ENCODE measurements around the gene POMT2. TPM values are rescaled to one million over a fixed set of nuclear protein-coding genes. Genes with fewer than 3 reads are reported as not detected.

The POMT2 gene
- total and polyA plus RNA-seq, 2 donors (not counting 3 experiments of a cell fraction or from before 2014, with no cell fraction given): 19.5 to 48.2 TPM

DNA sequence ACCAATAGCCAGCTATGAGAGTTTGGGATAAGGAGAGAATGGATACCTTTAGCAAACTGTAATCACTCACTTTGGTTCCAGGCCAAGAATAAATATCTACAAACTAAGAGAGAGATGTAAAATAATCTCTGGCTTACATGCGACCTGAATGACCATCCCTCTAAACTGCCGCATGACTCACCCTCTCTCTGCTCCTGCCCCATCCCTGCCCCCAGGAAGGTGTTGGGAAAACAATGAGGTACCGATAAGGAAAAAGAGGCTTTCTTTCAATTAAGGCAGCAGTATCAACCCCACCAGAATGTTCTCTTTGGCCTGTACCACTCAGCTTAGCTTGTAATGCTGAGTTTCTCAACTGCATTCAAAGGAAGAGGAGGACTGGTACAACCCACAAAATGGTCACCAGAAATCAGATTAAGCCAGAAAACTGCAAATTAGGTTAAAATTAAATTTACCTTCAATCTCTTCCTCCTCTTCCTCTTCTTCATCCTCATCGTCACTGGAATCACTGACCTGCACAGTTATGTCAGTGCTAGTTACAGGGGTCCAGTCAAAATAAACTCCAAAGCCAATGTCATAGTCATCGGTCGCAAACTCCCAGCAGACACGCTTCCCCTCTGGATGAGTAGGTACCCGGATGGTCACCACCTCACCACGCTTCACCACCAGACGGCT lies 22.2 kb upstream of the POMT2 start:
- dilution Hi-C loops (cut with MboI; ENCODE audit: extremely low pct_ligation_motif_present, low sequenced_read_pairs) (no loop called here), intact Hi-C loops (cut with micrococcal nuclease) (no loop called here)
- DNase-seq (ENCODE audit: low read depth, low spot score) (no peak), FAIRE-seq (no peak)
- H3K36me3 ChIP-seq (ENCODE audit: control insufficient read depth in 2 of 2, extremely low read depth in 1 of 2, insufficient read depth in 2 of 2, low read length in 2 of 2): peaks cover 0 to 3% of the 10 kb centered on the region in 2 experiments
- H3K27me3 ChIP-seq (ENCODE audit: control insufficient read depth in 2 of 2, insufficient read depth in 2 of 2, low read length in 2 of 2): no peaks in the 10 kb centered on the region
- no peaks in the 10 kb centered on the region for H3K4me1 ChIP-seq (ENCODE audit: control insufficient read depth, extremely low read depth, insufficient read depth, low read length)
- BruUV-seq (replicated peaks): no TSS peak
- no peak overlapping the region for H3K4me2 ChIP-seq (ENCODE audit: insufficient read depth, low read length)
- no peaks in the 10 kb centered on the region for H4K20me1 ChIP-seq (replicated peaks; ENCODE audit: control insufficient read depth, extremely low read depth, insufficient read depth, low read length)
- ChIA-PET POLR2A (no interaction called here), CTCF (interaction anchor here (0.8 kb wide), 1 partner anchor 22 kb away, joined by 3 read pairs; the partner anchor contains the start of genes GSTZ1 and POMT2)
- TF ChIP-seq JUN (IDR thresholded peaks at IDR 0.05; ENCODE audit: borderline replicate concordance, insufficient read depth, insufficient read length, low read depth): no peak
- TF ChIP-seq EZH2 (IDR thresholded peaks at IDR 0.05; ENCODE audit: borderline replicate concordance, low read depth, low read length, severe bottlenecking): no peak
- TF ChIP-seq POLR2AphosphoS5 (IDR thresholded peaks at IDR 0.05; ENCODE audit: insufficient read depth, low read depth, low read length): no peak
- TF ChIP-seq GATA2 (IDR thresholded peaks at IDR 0.05; ENCODE audit: insufficient read depth, insufficient read length, low read depth, low read length): no peak
- no peak for TF ChIP-seq MYC (IDR thresholded peaks at IDR 0.05; ENCODE audit: low read depth, low read length)
- no peak for TF ChIP-seq POLR2A (IDR thresholded peaks at IDR 0.05; ENCODE audit: low read depth, low read length)
- no peak for TF ChIP-seq FOS (IDR thresholded peaks at IDR 0.05; ENCODE audit: borderline replicate concordance, insufficient read depth, low read length)
- TF ChIP-seq, protein P1, sequence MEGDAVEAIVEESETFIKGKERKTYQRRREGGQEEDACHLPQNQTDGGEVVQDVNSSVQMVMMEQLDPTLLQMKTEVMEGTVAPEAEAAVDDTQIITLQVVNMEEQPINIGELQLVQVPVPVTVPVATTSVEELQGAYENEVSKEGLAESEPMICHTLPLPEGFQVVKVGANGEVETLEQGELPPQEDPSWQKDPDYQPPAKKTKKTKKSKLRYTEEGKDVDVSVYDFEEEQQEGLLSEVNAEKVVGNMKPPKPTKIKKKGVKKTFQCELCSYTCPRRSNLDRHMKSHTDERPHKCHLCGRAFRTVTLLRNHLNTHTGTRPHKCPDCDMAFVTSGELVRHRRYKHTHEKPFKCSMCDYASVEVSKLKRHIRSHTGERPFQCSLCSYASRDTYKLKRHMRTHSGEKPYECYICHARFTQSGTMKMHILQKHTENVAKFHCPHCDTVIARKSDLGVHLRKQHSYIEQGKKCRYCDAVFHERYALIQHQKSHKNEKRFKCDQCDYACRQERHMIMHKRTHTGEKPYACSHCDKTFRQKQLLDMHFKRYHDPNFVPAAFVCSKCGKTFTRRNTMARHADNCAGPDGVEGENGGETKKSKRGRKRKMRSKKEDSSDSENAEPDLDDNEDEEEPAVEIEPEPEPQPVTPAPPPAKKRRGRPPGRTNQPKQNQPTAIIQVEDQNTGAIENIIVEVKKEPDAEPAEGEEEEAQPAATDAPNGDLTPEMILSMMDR (IDR thresholded peaks at IDR 0.05; ENCODE audit: extremely low read depth in 1 of 2, insufficient read depth in 1 of 2, low read depth in 1 of 2, low read length in 2 of 2): no peak
- TF ChIP-seq, protein P2, sequence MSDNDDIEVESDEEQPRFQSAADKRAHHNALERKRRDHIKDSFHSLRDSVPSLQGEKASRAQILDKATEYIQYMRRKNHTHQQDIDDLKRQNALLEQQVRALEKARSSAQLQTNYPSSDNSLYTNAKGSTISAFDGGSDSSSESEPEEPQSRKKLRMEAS (IDR thresholded peaks at IDR 0.05; ENCODE audit: insufficient read depth, insufficient read length): no peak
- no peak overlapping the region for H3K4me3 ChIP-seq (replicated peaks in 1 of 3; ENCODE audit: insufficient read depth in 1 of 3, low read depth in 1 of 3, low read length in 3 of 3)
- no peak overlapping the region for H2AFZ ChIP-seq (ENCODE audit: low read depth, low read length)
- no peaks in the 10 kb centered on the region for H3K79me2 ChIP-seq (ENCODE audit: control insufficient read depth, insufficient read depth, low read length)
- no peaks in the 10 kb centered on the region for H3K9me1 ChIP-seq (replicated peaks; ENCODE audit: control insufficient read depth, extremely low read depth, insufficient read depth, low read length)
- no peak overlapping the region for H3K27ac ChIP-seq (ENCODE audit: insufficient read depth, low read depth, low read length)
- H3K9ac ChIP-seq (replicated peaks; ENCODE audit: extremely low read depth, insufficient read depth, low read length): no peak overlapping the region
- no peaks in the 10 kb centered on the region for H3K9me3 ChIP-seq (replicated peaks; ENCODE audit: control insufficient read depth, insufficient read depth, low read length)
